Adrenal gland (tissue), 12 donors: ENCODE measurements around the gene DPP6. TPM values are rescaled to one million over a fixed set of nuclear protein-coding genes. Genes with fewer than 3 reads are reported as not detected.
A peak's percentile ranks its signal among the peaks of the same experiment; 100 is the strongest.

Source experiments
- DNase-seq, 7 donors: peaks; one replicate each; pipeline ENCODE4 v3.0.0-alpha.2; 2019 to 2020
- H3K27ac ChIP-seq, 5 donors: fragments of 200-600 bp; sonication (generic) in 4 of 5; 1 replicate in 3 of 5; 2 replicates in 2 of 5; pipeline versions ENCODE4 v1.5.1 to v1.8.0; 2016 to 2020; ENCODE audit warnings: mild to moderate bottlenecking in 1 of 5
- H3K27me3 ChIP-seq: fragments of 200-600 bp; 2 replicates; pipeline ENCODE4 v1.8.0; 2021
- H3K36me3 ChIP-seq, 2 donors: fragments of 200-600 bp; replicated peaks in 1 of 2; 1 replicate in 1 of 2; 2 replicates in 1 of 2; pipeline versions ENCODE4 v1.5.1 to v1.8.0; 2018 to 2022
- H3K4me1 ChIP-seq, 2 donors: fragments of 200-600 bp; replicated peaks in 1 of 2; 1 replicate in 1 of 2; 2 replicates in 1 of 2; pipeline versions ENCODE4 v1.5.1 to v1.8.0; 2018 to 2021
- H3K4me3 ChIP-seq, 4 donors: fragments of 200-600 bp; sonication (generic) in 3 of 4; one replicate each; pipeline ENCODE4 v1.5.1; 2016 to 2018
- H3K9me3 ChIP-seq, 3 donors: fragments of 200-600 bp; sonication (generic) in 1 of 3; replicated peaks in 1 of 3; 1 replicate in 2 of 3; 2 replicates in 1 of 3; pipeline versions ENCODE4 v1.5.1 to v1.8.0; 2016 to 2021
- CTCF ChIP-seq, 6 experiments: fragments of 450-650 bp in 4 of 6; fragments of 200-600 bp in 2 of 6; sonication (generic) in 1 of 6; IDR thresholded peaks; 1 replicate in 5 of 6; 2 replicates in 1 of 6; pipeline versions ENCODE4 v1.5.1 to v1.8.0; 2016 to 2021; ENCODE audit warnings: antibody characterized with exemption in 6 of 6, mild to moderate bottlenecking in 2 of 6, moderate library complexity in 1 of 6
- POLR2A ChIP-seq, 2 donors: fragments of 450-650 bp; IDR thresholded peaks; one replicate each; pipeline ENCODE4 v1.6.1; 2017; ENCODE audit warnings: antibody characterized with exemption in 2 of 2, mild to moderate bottlenecking in 2 of 2, moderate library complexity in 1 of 2
- WGBS, 4 donors: extraction: QIAGEN DNeasy Blood & Tissue Kit in 2 of 4; methylation state at CpG; one replicate each; pipeline versions ENCODE4 v1.1.5 to v1.1.7; 2013 to 2017; 5-methylcytosine and 5-hydroxymethylcytosine counted together
- intact Hi-C, 2 donors: fragments of 100-400 bp; cut with DNase I; formaldehyde crosslinking; loops; one replicate each; pipeline versions ENCODE4 v1.14.1 to v1.15.0; 2022 to 2023
- polyA plus RNA-seq, 3 donors: library from polyadenylated mRNA; stranded (reverse); fragments of 200-250 nt in 2 of 3; fragments of 350-450 nt in 1 of 3; fragmentation: Illumina TruSeq in 1 of 3; extraction: RNeasy Lipid Tissue Mini Kit (QIAGEN cat#74804) in 1 of 3; gene quantifications; one replicate each; pipeline ENCODE4 v1.2.3, GENCODE V29; 2013 to 2014
- total RNA-seq, 9 donors: library from RNA; depleted of rRNA in 4 of 9; stranded (reverse); fragments of >200 nt in 4 of 9; fragments of 120-200 nt in 1 of 9; fragmentation: NEBNext Ultra II Directional in 1 of 9; extraction: Animal tissue kit (Norgen Biotek cat#: 25700) in 1 of 9; gene quantifications; one replicate each; pipeline versions ENCODE4 v1.1.0 to v1.2.4, GENCODE V29; 2013 to 2023
- donor health status: healthy with polysubstance abuse.
- donor health status: Bipolar disorder and iron deficiency.
- donor health status: DM: yes; HTN: yes; CAD: no.
- donor health status: DM: no; HTN: no; CAD: no.
- donor health status: DM: no; HTN: no; CAD: no.
- donor health status: DM: yes; HTN: yes; CAD: no.

Gene DPP6
- total and polyA plus RNA-seq, 12 donors, result 0.39 to 13.1 (median 5.1) TPM

DNA sequence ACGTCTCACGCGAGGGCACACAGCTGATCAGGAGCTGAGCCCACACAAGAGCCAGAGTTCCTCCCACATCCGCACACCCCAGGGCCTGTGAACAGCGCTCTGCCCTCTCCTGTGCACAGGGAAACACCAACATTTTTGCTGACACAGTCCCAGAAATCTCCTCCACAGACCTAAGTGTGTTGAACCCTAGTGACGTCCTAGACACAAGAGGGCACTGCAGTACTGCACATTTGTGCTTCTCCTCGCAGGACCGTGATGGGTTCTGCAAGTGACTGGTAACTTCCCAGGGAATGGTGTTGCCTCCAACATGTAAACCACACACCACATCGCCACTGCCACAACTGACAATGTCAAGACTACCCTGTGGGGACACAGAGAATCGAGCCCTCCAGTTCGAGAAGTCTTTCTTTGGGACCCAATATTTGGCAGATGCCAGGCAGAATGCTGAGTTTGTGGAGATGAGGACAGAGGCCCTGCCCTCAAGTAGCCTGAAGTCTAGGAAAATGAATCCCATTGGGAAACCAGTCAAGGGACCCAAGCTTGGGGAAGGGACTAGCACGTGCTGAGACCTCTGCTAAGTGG lies 780.5 kb downstream of the DPP6 start:
- H3K9me3 ChIP-seq, result no peaks in the 10 kb centered on the region
- peak in 3 of 7 donors; percentile 19 to 30 (median 23) for DNase-seq
- no peak for TF ChIP-seq POLR2A (IDR thresholded peaks at IDR 0.05)
- peak in 2 of 6 experiments; percentile 11 to 15 for TF ChIP-seq CTCF (IDR thresholded peaks at IDR 0.05)
- H3K4me1 ChIP-seq, result no peaks in the 10 kb centered on the region
- no peak overlapping the region for H3K27ac ChIP-seq
- intact Hi-C loops, result no loop called here
- H3K4me3 ChIP-seq, result no peak overlapping the region
- WGBS, 4 donors, result 60 to 100% (median 76%) methylated on average over 1 to 12 of the region's 12 CpGs
- no peaks in the 10 kb centered on the region for H3K36me3 ChIP-seq
- no peaks in the 10 kb centered on the region for H3K27me3 ChIP-seq

- TF ChIP-seq POLR2A (IDR thresholded peaks at IDR 0.05) (no peak), CTCF (IDR thresholded peaks at IDR 0.05) (no peak)
- H3K4me3 ChIP-seq, result no peak overlapping the region
- 69 to 80% (median 73%) methylated on average over 13 of the region's 13 CpGs for WGBS, 4 donors
- DNase-seq, result no peak
- intact Hi-C loops, result no loop called here
- H3K27ac ChIP-seq, result no peak overlapping the region
- H3K4me1 ChIP-seq, result no peaks in the 10 kb centered on the region
- H3K27me3 ChIP-seq, result peaks cover 5% of the 10 kb centered on the region
- no peaks in the 10 kb centered on the region for H3K9me3 ChIP-seq
- H3K36me3 ChIP-seq, result no peaks in the 10 kb centered on the region
Measured at GRCh38 chr7:154836021-154836448, 783.8 kb downstream of the DPP6 start.

- H3K4me1 ChIP-seq, result no peaks in the 10 kb centered on the region
- peaks cover 5% of the 10 kb centered on the region for H3K27me3 ChIP-seq
- H3K27ac ChIP-seq, result no peak overlapping the region
- 79 to 88% (median 87%) methylated on average over 8 of the region's 8 CpGs for WGBS, 4 donors
- no peak overlapping the region for H3K4me3 ChIP-seq
- no peak for TF ChIP-seq CTCF (IDR thresholded peaks at IDR 0.05)
- TF ChIP-seq POLR2A (IDR thresholded peaks at IDR 0.05), result no peak
- intact Hi-C loops, result no loop called here
- DNase-seq, result no peak
- no peaks in the 10 kb centered on the region for H3K36me3 ChIP-seq
- no peaks in the 10 kb centered on the region for H3K9me3 ChIP-seq
Measured at GRCh38 chr7:154837087-154837486, 784.9 kb downstream of the DPP6 start.

GRCh38 chr7:154837622-154838021 lies 785.4 kb downstream of the DPP6 start:
- Histone ChIP-seq H3K36me3 (no peaks in the 10 kb centered on the region), H3K4me1 (peaks cover 0 to 3% of the 10 kb centered on the region in 2 donors), H3K4me3 (no peak overlapping the region), H3K9me3 (no peaks in the 10 kb centered on the region), H3K27ac (no peak overlapping the region), H3K27me3 (peaks cover 5% of the 10 kb centered on the region)
- no peak for DNase-seq
- WGBS, 4 donors, result 72 to 88% (median 75%) methylated on average over 5 of the region's 5 CpGs
- TF ChIP-seq CTCF (IDR thresholded peaks at IDR 0.05), result no peak
- TF ChIP-seq POLR2A (IDR thresholded peaks at IDR 0.05), result no peak
- intact Hi-C loops, result no loop called here
